Measurements from ENCODE around the gene KMT2D.

KMT2D gene

GRCh38 chr12:49020441-49020840, 40.2 kb downstream of the KMT2D start:
- no peak for DNase-seq (ENCODE audit: extremely low spot score)
- POLR2A ChIA-PET: interaction anchor here (0.8 kb wide), 1 partner anchor 18 kb away, joined by 3 read pairs; no protein-coding TSS in a partner anchor
- TF ChIP-seq CTBP1 (IDR thresholded peaks at IDR 0.05; ENCODE audit: borderline replicate concordance): no peak
- no peak for TF ChIP-seq FOXA1 (IDR thresholded peaks at IDR 0.05)
- TF ChIP-seq NFRKB (IDR thresholded peaks at IDR 0.05): no peak
- TF ChIP-seq ZNF384 (IDR thresholded peaks at IDR 0.05): no peak
- TF ChIP-seq HDGF (IDR thresholded peaks at IDR 0.05; ENCODE audit: borderline replicate concordance): no peak
- no peak for TF ChIP-seq L3MBTL2 (conservative IDR thresholded peaks at IDR 0.05)
- TF ChIP-seq FOXM1 (IDR thresholded peaks at IDR 0.05; ENCODE audit: borderline replicate concordance): no peak
- no peak for TF ChIP-seq LEF1 (IDR thresholded peaks at IDR 0.05; ENCODE audit: borderline replicate concordance)
- TF ChIP-seq ELF4 (IDR thresholded peaks at IDR 0.05): no peak
- no peak for TF ChIP-seq PKNOX1 (IDR thresholded peaks at IDR 0.05)
- TF ChIP-seq SP1 (IDR thresholded peaks at IDR 0.05): no peak
- no peak for TF ChIP-seq TARDBP (IDR thresholded peaks at IDR 0.05)
- no peak for TF ChIP-seq BHLHE40 (IDR thresholded peaks at IDR 0.05; ENCODE audit: borderline replicate concordance)
- no peak for TF ChIP-seq SUZ12 (IDR thresholded peaks at IDR 0.05)
- TF ChIP-seq FOXK2 (IDR thresholded peaks at IDR 0.05): no peak
- TF ChIP-seq ARNT (IDR thresholded peaks at IDR 0.05): no peak
- CTCF ChIA-PET: interaction anchor here (1.0 to 1.7 kb wide), 4 partner anchors 9 to 26 kb away, joined by 3 to 8 read pairs (median 5); no protein-coding TSS in a partner anchor

GRCh38 chr12:49019443-49020324, 40.9 kb downstream of the KMT2D start:
- TF ChIP-seq CTBP1 (IDR thresholded peaks at IDR 0.05; ENCODE audit: borderline replicate concordance) (no peak), PKNOX1 (IDR thresholded peaks at IDR 0.05) (no peak), NFRKB (IDR thresholded peaks at IDR 0.05) (no peak), SP1 (IDR thresholded peaks at IDR 0.05) (no peak), FOXA1 (IDR thresholded peaks at IDR 0.05) (no peak), ELF4 (IDR thresholded peaks at IDR 0.05) (no peak), LEF1 (IDR thresholded peaks at IDR 0.05; ENCODE audit: borderline replicate concordance) (no peak), ARNT (IDR thresholded peaks at IDR 0.05) (no peak), TARDBP (IDR thresholded peaks at IDR 0.05) (no peak), L3MBTL2 (conservative IDR thresholded peaks at IDR 0.05) (no peak), SUZ12 (IDR thresholded peaks at IDR 0.05) (no peak), FOXM1 (IDR thresholded peaks at IDR 0.05; ENCODE audit: borderline replicate concordance) (no peak), BHLHE40 (IDR thresholded peaks at IDR 0.05; ENCODE audit: borderline replicate concordance) (no peak), HDGF (IDR thresholded peaks at IDR 0.05; ENCODE audit: borderline replicate concordance) (no peak), FOXK2 (IDR thresholded peaks at IDR 0.05) (no peak), ZNF384 (IDR thresholded peaks at IDR 0.05) (no peak)
- DNase-seq (ENCODE audit: extremely low spot score): peak; percentile 67
- CTCF ChIA-PET: interaction anchor here (1.0 to 1.7 kb wide), 5 partner anchors 10 to 73 kb away, joined by 3 to 8 read pairs (median 5); no protein-coding TSS in a partner anchor
- POLR2A ChIA-PET: interaction anchor here (0.6 to 0.9 kb wide), 4 partner anchors 19 to 303 kb away, joined by 3 read pairs; partner anchors contain the start of genes ARF3, TROAP and TUBA1B

GRCh38 chr12:49019120-49019430, 41.5 kb downstream of the KMT2D start:
- CTCF ChIA-PET: interaction anchor here (1.0 to 1.7 kb wide), 3 partner anchors 11 to 73 kb away, joined by 5 to 8 read pairs (median 7); no protein-coding TSS in a partner anchor
- POLR2A ChIA-PET: interaction anchor here (0.9 kb wide), 2 partner anchors 62 to 112 kb away, joined by 3 read pairs; partner anchors contain the start of genes ARF3 and TUBA1B
- no peak for DNase-seq (ENCODE audit: extremely low spot score)
- no peak for TF ChIP-seq TARDBP (IDR thresholded peaks at IDR 0.05)
- no peak for TF ChIP-seq FOXK2 (IDR thresholded peaks at IDR 0.05)
- TF ChIP-seq SP1 (IDR thresholded peaks at IDR 0.05): no peak
- TF ChIP-seq FOXA1 (IDR thresholded peaks at IDR 0.05): no peak
- no peak for TF ChIP-seq ELF4 (IDR thresholded peaks at IDR 0.05)

GRCh38 chr12:49018261-49019119, 42.1 kb downstream of the KMT2D start, which contains the start of gene PRKAG1:
PRKAG1 (minus strand) TSS chr12:49018776; CDS start chr12:49018740, 36 bp downstream.
- ChIA-PET CTCF (interaction anchor here (0.6 to 1.7 kb wide), 4 partner anchors 11 to 358 kb away, joined by 3 to 8 read pairs (median 3); no protein-coding TSS in a partner anchor), POLR2A (interaction anchor here (0.7 to 2.3 kb wide), 9 partner anchors 9 to 61 kb away, joined by 3 to 17 read pairs (median 4); partner anchors contain the start of gene ARF3)
- peak; percentile 98 for DNase-seq (ENCODE audit: extremely low spot score)
- TF ChIP-seq ARNT (IDR thresholded peaks at IDR 0.05) (no peak), L3MBTL2 (conservative IDR thresholded peaks at IDR 0.05) (peak; percentile 47; the same call in 1 of the 2 replicates), BHLHE40 (IDR thresholded peaks at IDR 0.05; ENCODE audit: borderline replicate concordance) (no peak), ELF4 (IDR thresholded peaks at IDR 0.05) (0 out of 2 replicates have a peak, but pooled peaks have one; percentile 18)

GRCh38 chr12:49017891-49018260, 42.7 kb downstream of the KMT2D start:
- TF ChIP-seq ZNF384 (IDR thresholded peaks at IDR 0.05): no peak
- TF ChIP-seq HDGF (IDR thresholded peaks at IDR 0.05; ENCODE audit: borderline replicate concordance): no peak
- TF ChIP-seq ARNT (IDR thresholded peaks at IDR 0.05): no peak
- no peak for TF ChIP-seq SUZ12 (IDR thresholded peaks at IDR 0.05)
- no peak for TF ChIP-seq LEF1 (IDR thresholded peaks at IDR 0.05; ENCODE audit: borderline replicate concordance)
- TF ChIP-seq SP1 (IDR thresholded peaks at IDR 0.05): no peak
- no peak for TF ChIP-seq NFRKB (IDR thresholded peaks at IDR 0.05)
- TF ChIP-seq FOXK2 (IDR thresholded peaks at IDR 0.05): no peak
- CTCF ChIA-PET: interaction anchor here (0.6 to 1.1 kb wide), 3 partner anchors 13 to 358 kb away, joined by 3 read pairs; no protein-coding TSS in a partner anchor
- DNase-seq (ENCODE audit: extremely low spot score): no peak
- POLR2A ChIA-PET: interaction anchor here (0.7 to 2.3 kb wide), 9 partner anchors 9 to 60 kb away, joined by 3 to 17 read pairs (median 4); partner anchors contain the start of gene ARF3

Measured in HEK293T (cell line).